NK-92 treated with Interleukin-12 subunit alpha and Interleukin-12 subunit beta, amount 100 ng/mL, for 24 hours (cell line): ENCODE results near the gene CKS1B.

ENCODE experiments used
- DNase-seq: peaks from one replicate; lab custom pipeline; 2025; lab: John Stamatoyannopoulos, UW

Gene CKS1B

DNA sequence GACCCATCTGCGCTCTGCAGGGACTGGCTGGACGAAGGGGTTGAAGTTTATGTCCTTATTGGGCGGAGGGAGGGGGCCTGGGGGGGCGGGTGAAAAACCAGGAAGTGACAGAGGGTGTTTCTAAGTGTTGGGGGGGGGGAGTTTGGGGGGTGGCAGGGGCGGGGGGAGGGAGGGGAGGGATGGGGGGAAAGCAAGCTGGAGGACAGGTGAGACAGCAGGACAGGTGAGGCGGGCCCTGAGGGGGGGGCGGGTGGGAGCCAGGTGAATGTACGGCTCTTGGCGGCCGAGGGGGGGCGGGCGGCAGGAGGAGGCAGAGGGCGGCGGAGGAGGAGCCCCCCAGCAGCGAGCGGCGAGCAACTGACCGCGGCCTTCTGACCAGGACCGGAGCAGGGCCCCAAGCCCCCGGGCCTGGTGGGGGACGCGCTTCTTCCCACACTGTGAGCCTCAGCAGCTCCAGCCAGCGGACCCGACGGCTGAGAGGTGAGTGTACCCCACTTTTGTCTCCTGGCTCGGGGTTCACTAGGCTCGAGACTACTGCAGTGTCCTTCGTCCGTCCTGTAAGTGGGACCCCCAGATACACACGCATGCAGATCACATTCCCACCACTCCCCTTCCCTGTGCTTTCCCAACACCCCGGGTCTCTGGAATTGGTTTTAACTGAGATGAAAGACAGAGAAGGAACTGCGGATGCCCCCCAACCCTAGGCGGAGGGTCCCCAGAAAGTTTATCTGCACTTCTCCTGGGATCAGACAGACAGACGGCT, 28.2 kb downstream of the CKS1B start, which contains the start of gene ZBTB7B:
Gene ZBTB7B, plus strand, starts transcription at position 339 of the 763 bp plus-strand sequence. CDS start 11,859 bp downstream, outside the sequence.
- DNase-seq, result peak; percentile 54

- DNase-seq, result no peak
Observed at GRCh38 chr1:155003227-155003765, 28.8 kb downstream of the CKS1B start.

DNA sequence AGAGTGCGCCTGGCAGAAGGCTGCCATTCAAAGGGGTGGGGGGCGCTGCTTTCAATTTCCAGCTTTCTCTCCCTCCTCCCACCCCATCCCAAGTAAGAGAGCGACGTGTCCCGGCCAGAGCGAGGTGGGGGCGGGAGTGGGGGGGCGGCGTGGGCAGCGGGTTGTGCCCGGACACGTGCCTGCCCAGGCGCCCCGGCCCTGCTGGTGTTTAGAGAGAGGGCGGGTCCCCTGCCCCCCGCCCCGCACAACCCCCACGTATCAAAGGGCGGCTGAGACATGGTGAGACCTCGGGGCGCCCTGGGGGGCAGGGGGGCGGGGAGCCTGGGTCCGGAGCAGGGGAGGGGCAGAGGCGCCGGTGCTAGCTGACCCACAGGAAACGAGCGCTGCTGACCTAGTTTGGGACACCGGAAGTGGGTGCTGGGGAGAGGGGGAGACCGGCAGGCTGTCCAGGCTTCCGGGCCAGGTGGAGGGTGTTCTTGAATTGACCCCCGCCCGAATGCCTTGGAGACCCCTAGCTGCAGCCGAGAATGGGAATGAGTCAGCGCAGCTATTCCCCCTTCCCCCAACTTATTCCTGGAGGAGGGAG, 29.4 kb downstream of the CKS1B start:
- no peak for DNase-seq

- no peak for DNase-seq
Observed at GRCh38 chr1:155004352-155005075, 30.0 kb downstream of the CKS1B start.

- no peak for DNase-seq
Observed at GRCh38 chr1:155005076-155006011, 30.9 kb downstream of the CKS1B start.

- DNase-seq, result no peak
Observed at GRCh38 chr1:155006601-155007101, 32.2 kb downstream of the CKS1B start.

GRCh38 chr1:155007251-155007828, 32.9 kb downstream of the CKS1B start:
- DNase-seq, result no peak

DNA sequence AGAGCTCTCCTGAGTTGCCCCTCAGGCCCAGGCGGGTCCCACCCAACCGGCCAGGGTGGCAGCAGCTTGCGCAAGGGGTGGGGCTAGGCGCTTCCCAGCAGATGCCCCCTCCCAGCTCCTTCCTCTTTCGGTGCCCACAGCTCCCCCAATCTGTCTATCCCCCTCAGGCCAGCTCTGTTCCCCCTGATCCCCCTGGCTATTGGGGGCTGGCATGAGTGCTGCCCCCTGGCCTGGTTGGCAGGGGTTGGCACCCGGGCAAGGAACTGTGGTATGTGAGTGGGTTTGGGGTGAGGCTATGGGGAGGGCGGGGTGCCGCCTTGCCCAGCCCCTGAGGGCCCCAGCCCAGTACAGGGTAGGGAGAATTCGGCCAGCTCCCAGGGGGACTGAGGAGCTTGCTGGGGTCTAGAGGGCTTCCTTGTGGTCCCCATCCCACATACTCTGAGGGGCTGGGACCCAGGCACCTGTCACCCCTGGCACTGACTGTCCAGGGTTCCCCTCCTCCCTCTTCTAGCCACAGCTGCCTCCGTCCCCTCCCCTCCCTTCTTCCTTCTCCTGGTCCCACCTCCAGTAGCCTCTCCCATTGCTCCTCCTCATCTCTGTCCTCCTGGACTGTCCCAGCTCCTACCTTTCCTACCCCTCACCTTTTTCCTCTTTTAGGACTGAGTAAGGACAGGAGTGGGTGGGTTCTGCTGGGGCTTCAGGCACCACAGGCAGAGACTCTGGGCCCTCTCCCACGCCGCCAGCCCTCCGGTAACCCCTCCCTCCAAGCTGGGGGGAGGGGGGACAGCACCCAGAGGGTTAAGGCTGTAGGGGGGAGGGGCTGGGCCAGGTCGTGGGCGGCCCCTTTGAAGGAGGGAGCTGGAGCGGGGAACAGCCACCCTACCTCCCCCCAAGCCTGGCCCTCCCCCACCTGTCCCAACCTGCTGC, 33.8 kb downstream of the CKS1B start:
- DNase-seq, result no peak

DNA sequence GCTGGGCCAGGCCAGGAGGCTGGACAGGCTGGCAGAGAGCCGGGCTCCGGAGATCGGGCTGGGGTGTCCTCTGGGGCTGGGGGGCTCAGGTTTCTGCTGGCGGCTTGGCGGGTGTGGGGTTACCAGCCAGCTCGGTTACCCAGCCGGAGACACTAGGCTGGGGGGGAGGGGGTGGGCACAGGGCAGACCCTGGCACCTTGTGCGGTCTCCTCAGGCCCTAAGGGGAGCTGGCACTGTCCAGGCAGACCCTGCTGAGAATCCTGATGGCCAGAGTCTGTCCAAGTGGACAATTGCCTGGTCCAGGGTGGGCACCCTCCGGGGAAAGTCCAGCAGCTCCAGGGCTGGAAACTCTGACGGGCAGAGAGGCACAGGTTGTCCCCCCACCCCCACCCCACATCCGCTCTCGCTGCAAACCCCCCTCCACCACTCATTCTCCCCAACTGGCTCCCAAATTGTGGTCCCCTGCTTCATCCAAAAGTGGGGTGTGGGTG, 34.8 kb downstream of the CKS1B start:
- DNase-seq, result no peak

DNA sequence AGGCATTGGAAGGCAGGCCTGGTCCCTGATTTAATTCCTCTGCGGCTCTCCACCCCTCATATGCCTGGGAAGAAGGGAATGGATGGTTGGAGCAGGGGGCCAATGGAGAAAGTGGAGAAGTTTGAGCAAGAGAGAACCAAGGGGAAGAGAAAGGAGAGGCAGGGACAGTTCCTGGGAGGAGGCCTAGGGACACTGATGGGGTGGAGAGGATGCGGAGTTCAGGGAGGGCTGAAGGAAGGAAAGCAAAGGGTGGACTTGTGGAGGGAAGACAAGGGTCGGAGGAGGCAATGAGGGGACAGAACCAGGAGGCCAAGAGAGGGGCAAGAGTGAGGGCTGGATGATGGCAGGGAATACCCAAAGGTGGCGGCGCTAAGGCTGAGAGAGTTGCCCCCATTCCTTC, 35.3 kb downstream of the CKS1B start:
- DNase-seq, result no peak

GRCh38 chr1:155010211-155010918, 35.9 kb downstream of the CKS1B start:
- no peak for DNase-seq

DNA sequence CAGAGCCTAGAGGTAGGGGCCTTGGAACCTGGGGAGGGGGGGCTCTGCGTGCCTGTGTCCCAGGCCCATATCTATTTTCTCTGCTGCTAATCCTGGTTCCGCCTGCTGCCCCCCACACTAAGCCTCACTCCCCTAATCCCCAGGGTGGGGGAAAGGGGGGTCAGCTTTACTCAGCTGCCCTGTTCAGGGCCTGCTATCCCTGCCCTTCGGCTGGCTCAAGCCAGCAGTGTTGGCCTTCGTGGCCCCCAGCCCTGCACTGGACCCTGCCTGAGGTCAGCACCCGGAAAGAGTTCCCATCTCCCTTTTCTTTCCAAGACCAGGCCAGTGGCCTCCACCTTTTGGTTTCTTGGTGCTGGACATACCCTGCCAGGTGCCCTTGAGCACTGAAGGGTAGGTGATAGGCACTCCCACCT, 36.5 kb downstream of the CKS1B start:
- DNase-seq, result no peak

- DNase-seq, result no peak
Observed at GRCh38 chr1:155011437-155012025, 37.0 kb downstream of the CKS1B start.

DNA sequence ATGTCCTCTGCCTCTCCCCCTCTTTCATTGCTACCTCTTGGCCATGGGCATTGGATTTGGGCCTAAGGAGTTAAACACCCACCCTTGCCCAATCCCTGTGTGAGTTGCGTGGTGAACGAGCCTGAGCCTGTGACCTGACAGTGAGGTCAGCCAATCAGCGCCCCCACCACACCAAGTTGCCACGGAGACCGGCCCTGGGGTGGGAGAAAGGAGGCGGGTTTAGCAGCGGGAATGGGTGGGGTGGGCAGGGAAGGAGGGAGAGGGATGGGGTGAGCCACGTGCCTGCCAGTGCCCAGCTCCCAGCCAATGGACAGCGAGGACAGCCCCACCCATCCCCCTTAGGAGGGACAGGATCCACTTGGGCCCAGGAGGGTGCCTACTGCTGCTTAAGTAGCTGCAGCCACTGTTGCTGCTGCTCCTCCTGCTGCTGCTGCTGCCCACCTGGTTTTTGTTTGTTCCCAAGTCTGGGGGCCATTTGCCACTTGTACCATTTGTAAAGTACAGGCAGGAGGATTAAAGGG, 37.6 kb downstream of the CKS1B start:
- no peak for DNase-seq

DNA sequence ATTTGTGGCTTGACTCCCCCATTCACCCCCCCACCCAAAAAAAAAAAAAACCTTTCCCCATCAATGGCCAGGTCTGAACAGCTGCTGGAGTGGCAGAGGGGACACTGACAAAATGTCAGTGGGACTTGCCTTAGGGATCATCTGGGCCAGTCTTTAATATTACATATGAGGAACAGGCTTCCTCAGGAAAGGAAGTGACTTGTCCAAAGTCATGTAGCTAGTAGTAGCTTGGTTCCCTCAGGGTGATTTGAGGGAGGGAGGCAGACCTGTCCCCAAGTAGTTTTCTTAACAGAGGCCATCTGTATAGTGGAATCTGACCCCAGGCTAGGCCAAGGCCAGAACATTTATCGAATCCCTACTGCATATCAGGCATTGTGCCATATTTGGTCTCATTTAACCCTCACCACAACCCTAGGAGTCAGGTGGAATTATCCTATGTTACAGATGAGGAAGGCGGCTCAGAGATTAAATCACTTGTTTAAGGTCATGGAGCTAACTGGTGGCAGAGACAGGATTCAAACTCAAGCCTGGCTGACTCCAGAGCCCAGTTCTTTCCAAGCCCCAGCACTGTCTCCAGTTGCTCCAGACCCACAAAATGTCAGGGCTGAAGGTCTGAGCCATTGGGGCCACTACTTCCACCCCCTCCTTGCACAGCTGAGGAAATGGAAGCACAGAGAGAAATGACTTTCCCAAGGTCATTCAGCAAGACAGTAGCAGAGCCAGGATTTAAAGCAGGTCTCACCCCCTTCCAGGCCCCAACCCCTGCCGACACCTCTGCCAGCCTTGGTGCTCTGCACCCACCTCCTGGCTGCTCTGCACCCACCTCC, 38.5 kb downstream of the CKS1B start:
- DNase-seq, result no peak

DNA sequence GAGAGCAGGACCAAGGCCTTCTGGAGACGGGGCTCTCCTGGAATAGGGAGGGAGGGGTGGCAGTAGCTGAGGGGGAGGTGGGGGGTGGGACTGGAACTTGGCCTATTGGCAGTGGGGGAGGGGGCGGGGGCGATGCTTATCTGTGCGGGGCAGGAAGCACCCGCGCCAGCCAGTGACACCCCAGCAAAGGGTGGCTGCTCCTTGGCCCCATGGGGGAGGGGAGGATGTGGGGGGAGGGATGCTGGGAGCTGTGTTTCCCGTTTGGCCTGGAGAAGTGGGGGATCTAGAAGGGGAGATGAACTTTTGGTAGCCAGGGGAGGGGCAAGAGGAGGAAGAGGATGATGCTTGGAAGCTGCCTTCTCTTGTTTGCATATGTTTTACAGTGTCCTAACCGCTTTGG, 39.2 kb downstream of the CKS1B start:
- DNase-seq, result no peak

- DNase-seq, result no peak
Observed at GRCh38 chr1:155014709-155015508, 40.4 kb downstream of the CKS1B start.
